OCI-LY1 (cell line): ENCODE results near the gene MAMDC2.

Experiments used
- H2AFZ ChIP-seq: fragments of 200-600 bp; sonication (generic), shearing (Covaris generic); 2 replicates; pipeline ENCODE4 v1.6.0; 2014; ENCODE audit warnings: antibody characterized with exemption, mild to moderate bottlenecking, low read length
- H3F3A ChIP-seq: fragments of 200-600 bp; sonication (generic), shearing (Covaris generic); 2 replicates; pipeline ENCODE4 v1.6.0; 2014; ENCODE audit warnings: mild to moderate bottlenecking, antibody characterized with exemption, low read length, moderate library complexity; ENCODE audit not compliant: insufficient read depth
- H3K27ac ChIP-seq: fragments of 200-600 bp; sonication (generic); 2 replicates; pipeline ENCODE4 v1.5.1; 2014; ENCODE audit warnings: low read length, mixed run types, mild to moderate bottlenecking, low read depth; ENCODE audit not compliant: poor library complexity, severe bottlenecking
- H3K27me3 ChIP-seq: fragments of 200-600 bp; sonication (generic); 2 replicates; pipeline ENCODE4 v1.6.0; 2014; ENCODE audit warnings: antibody characterized with exemption, mild to moderate bottlenecking, low read length, moderate library complexity; ENCODE audit not compliant: insufficient read depth
- H3K36me3 ChIP-seq: fragments of 200-600 bp; sonication (generic); 2 replicates; pipeline ENCODE4 v1.6.1; 2014; ENCODE audit warnings: mild to moderate bottlenecking, antibody characterized with exemption, low read length, moderate library complexity, mixed read lengths; ENCODE audit not compliant: insufficient read depth
- H3K4me1 ChIP-seq: fragments of 200-600 bp; sonication (generic); 2 replicates; pipeline ENCODE4 v1.5.1; 2014; ENCODE audit warnings: mild to moderate bottlenecking, low read length, moderate library complexity; ENCODE audit not compliant: insufficient read depth, severe bottlenecking
- H3K4me2 ChIP-seq: fragments of 200-600 bp; sonication (generic), shearing (Covaris generic); 2 replicates; pipeline ENCODE4 v1.6.1; 2014; ENCODE audit warnings: low read length
- H3K4me3 ChIP-seq: fragments of 200-600 bp; sonication (generic); 2 replicates; pipeline ENCODE4 v1.5.1; 2014; ENCODE audit warnings: low read length, low read depth, mild to moderate bottlenecking, mixed read lengths; ENCODE audit not compliant: poor library complexity, severe bottlenecking
- H3K79me2 ChIP-seq: fragments of 200-600 bp; shearing (Covaris generic); 2 replicates; pipeline ENCODE4 v1.6.1; 2016; ENCODE audit warnings: mixed run types, low read length, mixed read lengths; ENCODE audit not compliant: insufficient read depth
- H3K9ac ChIP-seq: fragments of 200-600 bp; sonication (generic), shearing (Covaris generic); 2 replicates; pipeline ENCODE4 v1.6.1; 2014; ENCODE audit warnings: mild to moderate bottlenecking, low read length, mixed read lengths
- H3K9me2 ChIP-seq: fragments of 200-600 bp; sonication (generic), shearing (Covaris generic); 2 replicates; pipeline ENCODE4 v1.6.1; 2014; ENCODE audit warnings: low read depth, mild to moderate bottlenecking, low read length, mixed read lengths
- H3K9me3 ChIP-seq: fragments of 200-600 bp; shearing (Covaris generic); 2 replicates; pipeline ENCODE4 v1.6.1; 2014; ENCODE audit warnings: low read length, mixed read lengths
- H4K20me1 ChIP-seq: fragments of 200-600 bp; sonication (generic), shearing (Covaris generic); 2 replicates; pipeline ENCODE4 v1.6.0; 2016; ENCODE audit warnings: mild to moderate bottlenecking, low read length; ENCODE audit not compliant: insufficient read depth
- CTCF ChIP-seq: fragments of 200-600 bp; sonication (generic), shearing (Covaris generic); IDR thresholded peaks from 2 replicates; pipeline ENCODE4 v1.5.1; 2017; ENCODE audit warnings: mild to moderate bottlenecking, antibody characterized with exemption, low read length, moderate library complexity, mixed read lengths
- EZH2 ChIP-seq: fragments of 200-600 bp; sonication (generic), shearing (Covaris generic); IDR thresholded peaks from 2 replicates; pipeline ENCODE4 v1.8.0; 2017; ENCODE audit warnings: borderline replicate concordance, mixed run types, mild to moderate bottlenecking, antibody characterized with exemption, low read length, moderate library complexity, mixed read lengths

MAMDC2 gene

GRCh38 chr9:70172532-70172931 is 128.9 kb downstream of the MAMDC2 start:
- Histone ChIP-seq H2AFZ (no peak overlapping the region), H3K27ac (no peak overlapping the region), H3K4me2 (no peak overlapping the region), H4K20me1 (no peaks in the 10 kb centered on the region), H3K79me2 (no peaks in the 10 kb centered on the region), H3K27me3 (no peaks in the 10 kb centered on the region), H3K4me1 (no peaks in the 10 kb centered on the region), H3K36me3 (no peaks in the 10 kb centered on the region), H3K9me2 (no peaks in the 10 kb centered on the region), H3K4me3 (no peak overlapping the region), H3F3A (no peaks in the 10 kb centered on the region), H3K9me3 (no peaks in the 10 kb centered on the region), H3K9ac (no peak overlapping the region)
- TF ChIP-seq CTCF (no peak), EZH2 (no peak)

GRCh38 chr9:70177121-70177520 is 133.5 kb downstream of the MAMDC2 start:
- H3K27ac ChIP-seq, result no peak overlapping the region
- TF ChIP-seq CTCF (no peak), EZH2 (no peak)
- no peak overlapping the region for H3K9ac ChIP-seq
- H3K4me2 ChIP-seq, result no peak overlapping the region
- H3K4me3 ChIP-seq, result no peak overlapping the region
- H3K79me2 ChIP-seq, result no peaks in the 10 kb centered on the region
- H3F3A ChIP-seq, result no peaks in the 10 kb centered on the region
- H3K9me3 ChIP-seq, result no peaks in the 10 kb centered on the region
- H4K20me1 ChIP-seq, result no peaks in the 10 kb centered on the region
- no peaks in the 10 kb centered on the region for H3K9me2 ChIP-seq
- H2AFZ ChIP-seq, result no peak overlapping the region
- no peaks in the 10 kb centered on the region for H3K27me3 ChIP-seq
- H3K36me3 ChIP-seq, result no peaks in the 10 kb centered on the region
- H3K4me1 ChIP-seq, result no peaks in the 10 kb centered on the region

GRCh38 chr9:70192707-70193106 is 149.1 kb downstream of the MAMDC2 start:
- Histone ChIP-seq H3K4me1 (no peaks in the 10 kb centered on the region), H3K4me3 (no peak overlapping the region), H3K9me3 (no peaks in the 10 kb centered on the region), H3K27me3 (no peaks in the 10 kb centered on the region), H2AFZ (no peak overlapping the region), H3K9me2 (no peaks in the 10 kb centered on the region), H3K4me2 (no peak overlapping the region), H3K9ac (no peak overlapping the region), H3K36me3 (no peaks in the 10 kb centered on the region), H3K79me2 (no peaks in the 10 kb centered on the region), H3F3A (no peaks in the 10 kb centered on the region), H4K20me1 (no peaks in the 10 kb centered on the region), H3K27ac (no peak overlapping the region)
- TF ChIP-seq CTCF (no peak), EZH2 (no peak)
